ENCODE measurements around the gene TXLNB.
"Not testable (repeated sequence)": the region's sequence is repeated elsewhere in the genome, so short reads cannot be mapped to it uniquely, and the experiment has no call there.

DNA sequence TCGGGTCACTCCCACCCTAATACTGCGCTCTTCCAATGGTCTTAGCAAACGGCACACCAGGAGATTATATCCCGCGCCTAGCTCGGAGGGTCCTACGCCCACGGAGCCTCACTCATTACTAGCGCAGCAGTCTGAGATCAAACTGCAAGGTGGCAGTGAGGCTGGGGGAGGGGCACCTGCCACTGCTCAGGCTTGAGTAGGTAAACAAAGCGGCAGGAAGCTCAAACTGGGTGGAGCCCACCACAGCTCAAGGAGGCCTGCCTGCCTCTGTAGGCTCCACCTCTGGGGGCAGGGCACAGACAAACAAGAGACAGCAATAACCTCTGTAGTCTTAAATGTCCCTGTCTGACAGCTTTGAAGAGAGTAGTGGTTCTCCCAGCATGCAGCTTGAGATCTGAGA is 81.0 kb downstream of the TXLNB start:
- TF ChIP-seq, protein P1, sequence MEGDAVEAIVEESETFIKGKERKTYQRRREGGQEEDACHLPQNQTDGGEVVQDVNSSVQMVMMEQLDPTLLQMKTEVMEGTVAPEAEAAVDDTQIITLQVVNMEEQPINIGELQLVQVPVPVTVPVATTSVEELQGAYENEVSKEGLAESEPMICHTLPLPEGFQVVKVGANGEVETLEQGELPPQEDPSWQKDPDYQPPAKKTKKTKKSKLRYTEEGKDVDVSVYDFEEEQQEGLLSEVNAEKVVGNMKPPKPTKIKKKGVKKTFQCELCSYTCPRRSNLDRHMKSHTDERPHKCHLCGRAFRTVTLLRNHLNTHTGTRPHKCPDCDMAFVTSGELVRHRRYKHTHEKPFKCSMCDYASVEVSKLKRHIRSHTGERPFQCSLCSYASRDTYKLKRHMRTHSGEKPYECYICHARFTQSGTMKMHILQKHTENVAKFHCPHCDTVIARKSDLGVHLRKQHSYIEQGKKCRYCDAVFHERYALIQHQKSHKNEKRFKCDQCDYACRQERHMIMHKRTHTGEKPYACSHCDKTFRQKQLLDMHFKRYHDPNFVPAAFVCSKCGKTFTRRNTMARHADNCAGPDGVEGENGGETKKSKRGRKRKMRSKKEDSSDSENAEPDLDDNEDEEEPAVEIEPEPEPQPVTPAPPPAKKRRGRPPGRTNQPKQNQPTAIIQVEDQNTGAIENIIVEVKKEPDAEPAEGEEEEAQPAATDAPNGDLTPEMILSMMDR (conservative IDR thresholded peaks at IDR 0.05; ENCODE audit: low read depth, low read length): not testable (repeated sequence)
- not testable (repeated sequence) for TF ChIP-seq EZH2 (IDR thresholded peaks at IDR 0.05; ENCODE audit: low read length, unreplicated experiment); EZH2phosphoT487 (IDR thresholded peaks at IDR 0.05; ENCODE audit: borderline replicate concordance, low read length)

Measured in PC-3 (cell line).